ENCODE results near the gene UBTD2.

The UBTD2 gene

GRCh38 chr5:172173564-172174153, 109.9 kb downstream of the UBTD2 start:
- peaks cover 28% of the 10 kb centered on the region for H3K36me3 ChIP-seq (replicated peaks; ENCODE audit: low read depth, low read length)
- H3K9ac ChIP-seq (ENCODE audit: low read length) = no peak overlapping the region
- H3K4me3 ChIP-seq (ENCODE audit: low read length) = no peak overlapping the region

DNA sequence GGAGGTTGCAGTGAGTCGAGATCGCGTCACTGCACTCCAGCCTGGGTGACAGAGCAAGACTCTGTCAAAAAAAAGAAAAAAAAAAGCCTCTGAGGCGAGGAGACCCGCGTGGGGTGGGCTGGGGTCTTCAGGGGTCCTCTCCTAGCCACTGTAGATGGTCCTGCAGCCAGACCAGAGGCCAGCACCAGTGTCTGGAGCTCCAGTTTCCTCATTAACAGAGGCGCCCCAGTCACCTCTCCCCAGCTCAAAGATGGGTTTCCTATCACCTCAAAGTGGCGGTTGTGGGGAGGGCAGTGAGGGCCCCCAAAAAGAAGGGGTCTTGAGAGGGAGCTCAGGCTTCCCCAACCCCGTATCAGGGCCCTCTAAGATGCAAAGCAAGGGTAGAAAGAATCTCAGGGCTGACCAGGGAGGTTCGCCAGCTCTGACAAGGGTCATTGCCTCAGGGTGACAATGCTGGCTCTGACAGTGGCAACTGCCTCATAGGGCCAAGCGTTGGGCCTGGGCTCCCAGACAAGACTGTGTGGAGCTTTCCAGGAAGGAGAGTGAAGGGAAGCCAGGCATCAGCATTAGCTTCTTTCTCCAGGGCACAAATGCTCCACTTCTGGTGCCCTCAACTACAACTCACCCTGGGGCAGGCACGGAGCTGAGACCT, 110.5 kb downstream of the UBTD2 start:
- no peaks in the 10 kb centered on the region for H3K9me3 ChIP-seq (ENCODE audit: insufficient read depth, low read length)
- H3K79me2 ChIP-seq (ENCODE audit: low read length) = peaks cover 90% of the 10 kb centered on the region
- peaks cover 28% of the 10 kb centered on the region for H3K36me3 ChIP-seq (replicated peaks; ENCODE audit: low read depth, low read length)
- TF ChIP-seq EZH2phosphoT487 (IDR thresholded peaks at IDR 0.05; ENCODE audit: low read depth) (no peak), CTCF (IDR thresholded peaks at IDR 0.05; ENCODE audit: low read depth, low read length) (no peak)
- H3K4me2 ChIP-seq (ENCODE audit: low read length) = no peak overlapping the region
- no peak overlapping the region for H3K4me3 ChIP-seq (ENCODE audit: low read length)
- no peak overlapping the region for H3K27ac ChIP-seq (ENCODE audit: low read length)
- H3K9ac ChIP-seq (ENCODE audit: low read length) = no peak overlapping the region
- H3K4me1 ChIP-seq (ENCODE audit: low read length) = peaks cover 31% of the 10 kb centered on the region
- peaks cover 41% of the 10 kb centered on the region for H4K20me1 ChIP-seq (ENCODE audit: insufficient read depth, low read length)
- H2AFZ ChIP-seq (ENCODE audit: low read depth, low read length) = no peak overlapping the region
- no peaks in the 10 kb centered on the region for H3K27me3 ChIP-seq (ENCODE audit: low read depth, low read length)

More at GRCh38 chr5:172173564-172174153, 109.9 kb downstream of the UBTD2 start:
- H2AFZ ChIP-seq (ENCODE audit: low read depth, low read length) = no peak overlapping the region
- H3K4me2 ChIP-seq (ENCODE audit: low read length) = no peak overlapping the region
- peaks cover 31% of the 10 kb centered on the region for H3K4me1 ChIP-seq (ENCODE audit: low read length)
- peaks cover 90% of the 10 kb centered on the region for H3K79me2 ChIP-seq (ENCODE audit: low read length)
- no peak overlapping the region for H3K27ac ChIP-seq (ENCODE audit: low read length)
- H4K20me1 ChIP-seq (ENCODE audit: insufficient read depth, low read length) = peaks cover 38% of the 10 kb centered on the region
- no peaks in the 10 kb centered on the region for H3K9me3 ChIP-seq (ENCODE audit: insufficient read depth, low read length)
- no peak for TF ChIP-seq CTCF (IDR thresholded peaks at IDR 0.05; ENCODE audit: low read depth, low read length)
- no peak for TF ChIP-seq EZH2phosphoT487 (IDR thresholded peaks at IDR 0.05; ENCODE audit: low read depth)
- no peaks in the 10 kb centered on the region for H3K27me3 ChIP-seq (ENCODE audit: low read depth, low read length)

DNA sequence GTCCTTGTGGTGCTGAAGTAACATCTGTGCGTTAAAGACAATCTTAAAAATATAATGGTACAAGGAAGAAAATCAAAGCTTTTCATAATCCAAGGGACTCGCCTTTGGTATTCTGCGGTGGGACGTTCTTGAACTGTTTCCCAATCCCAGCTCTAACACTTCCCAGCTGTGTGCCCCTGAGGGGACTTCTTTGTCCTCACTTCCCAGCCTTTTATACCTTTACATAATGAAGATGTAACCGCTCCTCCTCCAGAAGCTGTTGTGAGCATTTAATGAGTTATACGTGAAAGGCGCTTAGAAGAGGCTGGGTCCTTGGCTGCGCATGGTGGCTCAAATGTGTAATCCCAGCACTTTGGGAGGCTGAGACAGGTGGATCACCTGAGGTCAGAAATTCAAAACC, 112.4 kb downstream of the UBTD2 start:
- peaks cover 25% of the 10 kb centered on the region for H3K36me3 ChIP-seq (replicated peaks; ENCODE audit: low read depth, low read length)
- no peak overlapping the region for H3K9ac ChIP-seq (ENCODE audit: low read length)
- peaks cover 26% of the 10 kb centered on the region for H3K4me1 ChIP-seq (ENCODE audit: low read length)
- H3K27me3 ChIP-seq (ENCODE audit: low read depth, low read length) = no peaks in the 10 kb centered on the region
- no peaks in the 10 kb centered on the region for H3K9me3 ChIP-seq (ENCODE audit: insufficient read depth, low read length)
- H2AFZ ChIP-seq (ENCODE audit: low read depth, low read length) = no peak overlapping the region
- H3K79me2 ChIP-seq (ENCODE audit: low read length) = peaks cover 86% of the 10 kb centered on the region
- no peak overlapping the region for H3K4me3 ChIP-seq (ENCODE audit: low read length)
- H3K27ac ChIP-seq (ENCODE audit: low read length) = no peak overlapping the region
- peaks cover 58% of the 10 kb centered on the region for H4K20me1 ChIP-seq (ENCODE audit: insufficient read depth, low read length)
- no peak overlapping the region for H3K4me2 ChIP-seq (ENCODE audit: low read length)
- TF ChIP-seq EZH2phosphoT487 (IDR thresholded peaks at IDR 0.05; ENCODE audit: low read depth) (no peak), CTCF (IDR thresholded peaks at IDR 0.05; ENCODE audit: low read depth, low read length) (no peak)

- H3K27me3 ChIP-seq (ENCODE audit: low read depth, low read length) = no peaks in the 10 kb centered on the region
- no peak overlapping the region for H3K4me2 ChIP-seq (ENCODE audit: low read length)
- no peak overlapping the region for H2AFZ ChIP-seq (ENCODE audit: low read depth, low read length)
- peaks cover 23% of the 10 kb centered on the region for H3K36me3 ChIP-seq (replicated peaks; ENCODE audit: low read depth, low read length)
- peaks cover 63% of the 10 kb centered on the region for H4K20me1 ChIP-seq (ENCODE audit: insufficient read depth, low read length)
- H3K9me3 ChIP-seq (ENCODE audit: insufficient read depth, low read length) = no peaks in the 10 kb centered on the region
- no peak overlapping the region for H3K9ac ChIP-seq (ENCODE audit: low read length)
- no peak overlapping the region for H3K27ac ChIP-seq (ENCODE audit: low read length)
- H3K4me3 ChIP-seq (ENCODE audit: low read length) = no peak overlapping the region
- H3K4me1 ChIP-seq (ENCODE audit: low read length) = peaks cover 20% of the 10 kb centered on the region
- H3K79me2 ChIP-seq (ENCODE audit: low read length) = peaks cover 86% of the 10 kb centered on the region
- TF ChIP-seq EZH2phosphoT487 (IDR thresholded peaks at IDR 0.05; ENCODE audit: low read depth) (no peak), CTCF (IDR thresholded peaks at IDR 0.05; ENCODE audit: low read depth, low read length) (no peak)
Observed at GRCh38 chr5:172170251-172170701, 113.3 kb downstream of the UBTD2 start.
